ENCODE measurements around the gene SLC1A7. TPM values are rescaled to one million over a fixed set of nuclear protein-coding genes. Genes with fewer than 3 reads are reported as not detected.

Gene SLC1A7
- total and polyA plus RNA-seq, 2 experiments from 2014 or later: not detected

- TF ChIP-seq ZNF331 (CRISPR knock-in tag; IDR thresholded peaks at IDR 0.05; ENCODE audit: low read depth) (no peak), EZH2phosphoT487 (IDR thresholded peaks at IDR 0.05; ENCODE audit: unreplicated experiment) (no peak), ZNF462 (CRISPR knock-in tag; IDR thresholded peaks at IDR 0.05) (no peak), EZH2 (IDR thresholded peaks at IDR 0.05; ENCODE audit: low read depth, unreplicated experiment) (no peak), REST (IDR thresholded peaks at IDR 0.05; ENCODE audit: unreplicated experiment) (no peak), NANOG (IDR thresholded peaks at IDR 0.05; ENCODE audit: borderline replicate concordance) (no peak), JUNB (IDR thresholded peaks at IDR 0.05; ENCODE audit: unreplicated experiment) (no peak)
- Histone ChIP-seq H3K27ac (ENCODE audit: low read depth) (no peak overlapping the region), H4K20me1 (replicated peaks; ENCODE audit: insufficient read depth) (no peaks in the 10 kb centered on the region), H3K36me3 (ENCODE audit: insufficient read depth) (no peaks in the 10 kb centered on the region), H3K4me3 (no peak overlapping the region), H3K4me1 (ENCODE audit: insufficient read depth) (no peaks in the 10 kb centered on the region), H3F3A (replicated peaks; ENCODE audit: low read depth) (no peaks in the 10 kb centered on the region), H3K79me2 (replicated peaks; ENCODE audit: insufficient read depth) (no peaks in the 10 kb centered on the region), H2AFZ (no peak overlapping the region), H3K27me3 (ENCODE audit: insufficient read depth) (no peaks in the 10 kb centered on the region), H3K9me2 (ENCODE audit: insufficient read depth) (no peaks in the 10 kb centered on the region), H3K4me2 (no peak overlapping the region)
- Mint-ChIP-seq H3K9me3 (no peaks in the 10 kb centered on the region; the same call in 2 of the 3 replicates), H3K27me3 (ENCODE audit: insufficient read depth, low read depth, poor library complexity) (peaks cover 2% of the 10 kb centered on the region), H3K27ac (no peak overlapping the region), H3K4me3 (no peak overlapping the region), H3K4me1 (peaks cover 8% of the 10 kb centered on the region; the same call in 2 of the 3 replicates), H3K36me3 (ENCODE audit: low read depth) (no peaks in the 10 kb centered on the region)
- no peak for DNase-seq (ENCODE audit: low spot score)
- ATAC-seq: no peak
Measured at GRCh38 chr1:53189061-53189460, 46.6 kb upstream of the SLC1A7 start.
